HepG2 (cell line): ENCODE data around the gene RARS2. TPM values are rescaled to one million over a fixed set of nuclear protein-coding genes. Genes with fewer than 3 reads are reported as not detected.

Experiments
- ARNTL ChIP-seq: sonication (generic); formaldehyde crosslinking; IDR thresholded peaks from 2 replicates; pipeline ENCODE4 v1.4.0; 2020; ENCODE audit warnings: mild to moderate bottlenecking, missing genetic modification reagents
- CCDC6 ChIP-seq: sonication (generic); formaldehyde crosslinking; IDR thresholded peaks from 2 replicates; pipeline ENCODE4 v1.8.1; 2022; ENCODE audit warnings: mild to moderate bottlenecking, missing genetic modification reagents, moderate library complexity
- DPF2 ChIP-seq: sonication (generic); formaldehyde crosslinking; IDR thresholded peaks from 2 replicates; pipeline ENCODE4 v1.4.0; 2020; ENCODE audit warnings: mild to moderate bottlenecking, low read depth, missing genetic modification reagents, borderline replicate concordance
- FOXJ3 ChIP-seq: sonication (generic); formaldehyde crosslinking; IDR thresholded peaks from 2 replicates; pipeline ENCODE4 v1.4.0; 2020; ENCODE audit warnings: missing genetic modification reagents, mild to moderate bottlenecking, borderline replicate concordance
- FOXO1 ChIP-seq: sonication (generic); formaldehyde crosslinking; IDR thresholded peaks from 2 replicates; pipeline ENCODE4 v1.4.0; 2020; ENCODE audit warnings: missing genetic modification reagents
- GTF3A ChIP-seq: sonication (generic); formaldehyde crosslinking; conservative IDR thresholded peaks from 2 replicates; pipeline ENCODE4 v1.4.0; 2020; ENCODE audit warnings: mild to moderate bottlenecking, missing genetic modification reagents
- HNRNPK ChIP-seq: fragments of 200-400 bp; formaldehyde crosslinking; IDR thresholded peaks from 2 replicates; pipeline ENCODE4 v1.6.1; 2018; ENCODE audit warnings: low read length, low read depth, moderate library complexity, mild to moderate bottlenecking; ENCODE audit not compliant: poor library complexity, severe bottlenecking
- HNRNPUL1 ChIP-seq: fragments of 200-400 bp; formaldehyde crosslinking; IDR thresholded peaks from 2 replicates; pipeline ENCODE4 v1.6.1; 2017; ENCODE audit warnings: low read depth, mild to moderate bottlenecking, low read length, moderate library complexity
- KLF9 ChIP-seq: IDR thresholded peaks from 2 replicates; pipeline ENCODE4 v1.6.1; 2016; ENCODE audit warnings: low read depth
- MED13 ChIP-seq: sonication (generic); formaldehyde crosslinking; IDR thresholded peaks from 2 replicates; pipeline ENCODE4 v1.5.0; 2020; ENCODE audit warnings: missing genetic modification reagents
- NFYB ChIP-seq: sonication (generic); formaldehyde crosslinking; IDR thresholded peaks from 2 replicates; pipeline ENCODE4 v1.4.0; 2020; ENCODE audit warnings: missing genetic modification reagents
- SSRP1 ChIP-seq: IDR thresholded peaks from 2 replicates; pipeline ENCODE4 v1.6.1; 2016; ENCODE audit warnings: control low read depth
- YY1 ChIP-seq: IDR thresholded peaks from 2 replicates; pipeline ENCODE4 v1.6.1; 2011; ENCODE audit warnings: low read length, low read depth, moderate library complexity, mild to moderate bottlenecking; ENCODE audit not compliant: insufficient read depth, insufficient replicate concordance
- ZC3H13 ChIP-seq: sonication (generic); formaldehyde crosslinking; IDR thresholded peaks from 2 replicates; pipeline ENCODE4 v1.8.1; 2023; ENCODE audit warnings: mild to moderate bottlenecking, missing genetic modification reagents, moderate library complexity
- ZFP90 ChIP-seq: sonication (generic); formaldehyde crosslinking; IDR thresholded peaks from 2 replicates; pipeline ENCODE4 v1.8.0; 2022; ENCODE audit warnings: missing genetic modification reagents, mild to moderate bottlenecking, inconsistent platforms, borderline replicate concordance
- ZMYM2 ChIP-seq: sonication (generic); formaldehyde crosslinking; IDR thresholded peaks from 2 replicates; pipeline ENCODE4 v1.8.0; 2022; ENCODE audit warnings: mild to moderate bottlenecking, missing genetic modification reagents
- ZNF180 ChIP-seq: sonication (generic); formaldehyde crosslinking; IDR thresholded peaks from 2 replicates; pipeline ENCODE4 v1.4.0; 2020; ENCODE audit warnings: low read depth, missing genetic modification reagents, borderline replicate concordance
- ZNF589 ChIP-seq: sonication (generic); formaldehyde crosslinking; conservative IDR thresholded peaks from 2 replicates; pipeline ENCODE4 v1.8.0; 2022; ENCODE audit warnings: mild to moderate bottlenecking, moderate library complexity, missing genetic modification reagents
- ZNF598 ChIP-seq: sonication (generic); formaldehyde crosslinking; IDR thresholded peaks from 2 replicates; pipeline ENCODE4 v1.5.1; 2020; ENCODE audit warnings: mild to moderate bottlenecking, missing genetic modification reagents, borderline replicate concordance
- ZNF709 ChIP-seq: sonication (generic); formaldehyde crosslinking; IDR thresholded peaks from 2 replicates; pipeline ENCODE4 v1.5.0; 2020; ENCODE audit warnings: mild to moderate bottlenecking, missing genetic modification reagents
- polyA plus RNA-seq, 8 experiments: library from polyadenylated mRNA; depleted of rRNA in 3 of 8; stranded (reverse) in 7 of 8; unstranded in 1 of 8; fragments of >200 nt; fragmentation: Illumina TruSeq in 4 of 8; extraction: Trizol in 4 of 8; gene quantifications; 2 replicates each; pipeline versions ENCODE4 v1.2.1 to v1.2.3, GENCODE V29; 2011 to 2016; ENCODE audit warnings: low read depth in 4 of 8, missing spikeins in 1 of 8, mixed read lengths in 1 of 8; ENCODE audit not compliant: insufficient read depth in 1 of 8
- total RNA-seq, 5 experiments: library from RNA; depleted of rRNA; stranded (reverse); fragments of >200 nt; fragmentation: Illumina TruSeq; extraction: Trizol; gene quantifications; 2 replicates each; pipeline ENCODE4 v1.2.3, GENCODE V29; 2016; ENCODE audit warnings: low read depth in 1 of 5
- TF ChIP-seq, protein P1 (sequence below), 2 experiments: sonication (generic) in 1 of 2; formaldehyde crosslinking in 1 of 2; IDR thresholded peaks; 2 replicates each; pipeline versions ENCODE4 v1.5.1 to v1.6.1; 2011 to 2020; ENCODE audit warnings: borderline replicate concordance in 1 of 2, low read depth in 1 of 2, low read length in 1 of 2, mild to moderate bottlenecking in 1 of 2, missing genetic modification reagents in 1 of 2, moderate library complexity in 1 of 2
- TF ChIP-seq, protein P2 (sequence below): IDR thresholded peaks from 2 replicates; pipeline ENCODE4 v1.6.1; 2016; ENCODE audit warnings: low read depth, control low read depth
- TF ChIP-seq, protein P3 (sequence below): sonication (generic); formaldehyde crosslinking; conservative IDR thresholded peaks from 2 replicates; pipeline ENCODE4 v1.8.1; 2023; ENCODE audit warnings: missing genetic modification reagents
- TF ChIP-seq, protein P4 (sequence below): sonication (generic); formaldehyde crosslinking; conservative IDR thresholded peaks from 2 replicates; pipeline ENCODE4 v1.4.0; 2020; ENCODE audit warnings: missing genetic modification reagents

Gene RARS2
- total and polyA plus RNA-seq, 2 of the 13 experiments (the other 11 are each of a cell fraction or from before 2014, with no cell fraction given): 23.4 to 80.1 TPM

DNA sequence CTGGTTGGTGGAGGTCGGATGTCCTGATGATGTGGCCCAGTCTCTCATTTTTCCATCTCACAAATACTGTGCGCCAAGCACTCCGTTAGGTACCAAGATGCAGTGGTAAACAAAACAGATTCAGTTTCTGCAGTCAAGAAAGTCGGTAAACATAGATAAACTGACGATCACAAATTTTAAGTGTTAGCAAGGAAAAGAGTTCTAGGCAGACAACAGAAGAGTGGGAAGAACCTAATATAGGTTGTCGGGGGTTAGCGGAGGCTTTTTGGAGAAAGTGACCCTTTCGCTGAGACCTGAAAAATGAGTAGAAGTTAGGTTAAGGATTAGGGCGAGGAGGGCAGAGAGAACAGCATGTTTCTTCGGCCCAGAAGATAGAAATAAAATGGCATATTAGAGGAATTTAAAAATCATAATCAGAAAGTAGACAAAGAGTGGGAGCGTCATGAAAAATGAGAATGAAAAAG, 662 bp upstream of the RARS2 start (continued):
- TF ChIP-seq, protein P1, sequence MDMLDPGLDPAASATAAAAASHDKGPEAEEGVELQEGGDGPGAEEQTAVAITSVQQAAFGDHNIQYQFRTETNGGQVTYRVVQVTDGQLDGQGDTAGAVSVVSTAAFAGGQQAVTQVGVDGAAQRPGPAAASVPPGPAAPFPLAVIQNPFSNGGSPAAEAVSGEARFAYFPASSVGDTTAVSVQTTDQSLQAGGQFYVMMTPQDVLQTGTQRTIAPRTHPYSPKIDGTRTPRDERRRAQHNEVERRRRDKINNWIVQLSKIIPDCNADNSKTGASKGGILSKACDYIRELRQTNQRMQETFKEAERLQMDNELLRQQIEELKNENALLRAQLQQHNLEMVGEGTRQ (IDR thresholded peaks at IDR 0.05; ENCODE audit: low read depth, low read length): no peak
- TF ChIP-seq, protein P1 (CRISPR knock-in tag; IDR thresholded peaks at IDR 0.05; ENCODE audit: borderline replicate concordance): no peak
- TF ChIP-seq ZC3H13 (CRISPR knock-in tag): no peak
- no peak for TF ChIP-seq NFYB (CRISPR knock-in tag)
- no peak for TF ChIP-seq ZNF180 (CRISPR knock-in tag)
- TF ChIP-seq, protein P2, sequence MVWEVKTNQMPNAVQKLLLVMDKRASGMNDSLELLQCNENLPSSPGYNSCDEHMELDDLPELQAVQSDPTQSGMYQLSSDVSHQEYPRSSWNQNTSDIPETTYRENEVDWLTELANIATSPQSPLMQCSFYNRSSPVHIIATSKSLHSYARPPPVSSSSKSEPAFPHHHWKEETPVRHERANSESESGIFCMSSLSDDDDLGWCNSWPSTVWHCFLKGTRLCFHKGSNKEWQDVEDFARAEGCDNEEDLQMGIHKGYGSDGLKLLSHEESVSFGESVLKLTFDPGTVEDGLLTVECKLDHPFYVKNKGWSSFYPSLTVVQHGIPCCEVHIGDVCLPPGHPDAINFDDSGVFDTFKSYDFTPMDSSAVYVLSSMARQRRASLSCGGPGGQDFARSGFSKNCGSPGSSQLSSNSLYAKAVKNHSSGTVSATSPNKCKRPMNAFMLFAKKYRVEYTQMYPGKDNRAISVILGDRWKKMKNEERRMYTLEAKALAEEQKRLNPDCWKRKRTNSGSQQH: no peak
- no peak for TF ChIP-seq GTF3A (CRISPR knock-in tag)
- TF ChIP-seq ZNF598 (CRISPR knock-in tag): no peak
- TF ChIP-seq DPF2 (CRISPR knock-in tag): no peak
- 0 out of 2 replicates have a peak, but pooled peaks have one; percentile 2 for TF ChIP-seq ARNTL (CRISPR knock-in tag)
- no peak for TF ChIP-seq SSRP1 (CRISPR knock-in tag)
- TF ChIP-seq HNRNPUL1: no peak
- no peak for TF ChIP-seq YY1
- TF ChIP-seq ZMYM2: no peak
- TF ChIP-seq, protein P3, sequence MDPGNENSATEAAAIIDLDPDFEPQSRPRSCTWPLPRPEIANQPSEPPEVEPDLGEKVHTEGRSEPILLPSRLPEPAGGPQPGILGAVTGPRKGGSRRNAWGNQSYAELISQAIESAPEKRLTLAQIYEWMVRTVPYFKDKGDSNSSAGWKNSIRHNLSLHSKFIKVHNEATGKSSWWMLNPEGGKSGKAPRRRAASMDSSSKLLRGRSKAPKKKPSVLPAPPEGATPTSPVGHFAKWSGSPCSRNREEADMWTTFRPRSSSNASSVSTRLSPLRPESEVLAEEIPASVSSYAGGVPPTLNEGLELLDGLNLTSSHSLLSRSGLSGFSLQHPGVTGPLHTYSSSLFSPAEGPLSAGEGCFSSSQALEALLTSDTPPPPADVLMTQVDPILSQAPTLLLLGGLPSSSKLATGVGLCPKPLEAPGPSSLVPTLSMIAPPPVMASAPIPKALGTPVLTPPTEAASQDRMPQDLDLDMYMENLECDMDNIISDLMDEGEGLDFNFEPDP (CRISPR knock-in tag): 0 out of 2 replicates have a peak, but pooled peaks have one; percentile 71
- no peak for TF ChIP-seq CCDC6 (CRISPR knock-in tag)
- no peak for TF ChIP-seq ZNF709 (CRISPR knock-in tag)
- no peak for TF ChIP-seq ZFP90 (CRISPR knock-in tag)
- TF ChIP-seq FOXO1 (CRISPR knock-in tag): no peak
- no peak for TF ChIP-seq ZNF589 (CRISPR knock-in tag)
- no peak for TF ChIP-seq MED13 (CRISPR knock-in tag)
- no peak for TF ChIP-seq KLF9 (CRISPR knock-in tag)
- TF ChIP-seq, protein P4, sequence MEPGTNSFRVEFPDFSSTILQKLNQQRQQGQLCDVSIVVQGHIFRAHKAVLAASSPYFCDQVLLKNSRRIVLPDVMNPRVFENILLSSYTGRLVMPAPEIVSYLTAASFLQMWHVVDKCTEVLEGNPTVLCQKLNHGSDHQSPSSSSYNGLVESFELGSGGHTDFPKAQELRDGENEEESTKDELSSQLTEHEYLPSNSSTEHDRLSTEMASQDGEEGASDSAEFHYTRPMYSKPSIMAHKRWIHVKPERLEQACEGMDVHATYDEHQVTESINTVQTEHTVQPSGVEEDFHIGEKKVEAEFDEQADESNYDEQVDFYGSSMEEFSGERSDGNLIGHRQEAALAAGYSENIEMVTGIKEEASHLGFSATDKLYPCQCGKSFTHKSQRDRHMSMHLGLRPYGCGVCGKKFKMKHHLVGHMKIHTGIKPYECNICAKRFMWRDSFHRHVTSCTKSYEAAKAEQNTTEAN (CRISPR knock-in tag): no peak
- no peak for TF ChIP-seq FOXJ3 (CRISPR knock-in tag)
- TF ChIP-seq HNRNPK: no peak
